NCI-H526 (cell line): Measurements from ENCODE around the gene CSMD2.
"Not testable (repeated sequence)": the region's sequence is repeated elsewhere in the genome, so short reads cannot be mapped to it uniquely, and the experiment has no call there.

ENCODE experiments used
- DNase-seq, 2 experiments: peaks; one replicate each; lab custom pipeline; 2025; lab: John Stamatoyannopoulos, UW

CSMD2 gene

GRCh38 chr1:34164771-34165391 lies at the start of gene CSMD2:
CSMD2 (minus strand) TSS chr1:34165230; CDS start chr1:34165097, 133 bp downstream.
- peak; percentile 42 to 88 for DNase-seq

DNA sequence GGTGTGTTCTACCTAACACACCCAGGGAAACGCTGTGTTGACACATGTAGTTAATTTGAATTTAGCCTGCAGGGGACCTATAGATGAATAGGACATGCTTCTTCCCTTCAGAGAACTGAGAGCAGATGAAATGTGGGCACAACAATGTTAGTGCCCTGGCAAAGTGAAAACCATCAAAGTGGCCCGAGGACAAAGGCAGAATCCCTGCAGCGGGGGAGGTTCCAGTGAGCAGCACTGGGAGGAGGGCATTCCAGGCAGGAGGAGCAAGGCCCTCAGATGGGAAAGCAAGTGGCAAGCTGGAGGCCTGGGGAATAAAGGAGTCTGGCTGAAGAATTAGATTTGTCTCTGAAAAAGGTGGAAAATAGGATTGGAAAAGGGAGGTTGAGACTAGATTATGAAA lies 48.9 kb upstream of the CSMD2 start:
- peak; percentile 64 to 77 for DNase-seq

GRCh38 chr1:34212673-34213072 lies 47.6 kb upstream of the CSMD2 start:
- DNase-seq: no peak

DNA sequence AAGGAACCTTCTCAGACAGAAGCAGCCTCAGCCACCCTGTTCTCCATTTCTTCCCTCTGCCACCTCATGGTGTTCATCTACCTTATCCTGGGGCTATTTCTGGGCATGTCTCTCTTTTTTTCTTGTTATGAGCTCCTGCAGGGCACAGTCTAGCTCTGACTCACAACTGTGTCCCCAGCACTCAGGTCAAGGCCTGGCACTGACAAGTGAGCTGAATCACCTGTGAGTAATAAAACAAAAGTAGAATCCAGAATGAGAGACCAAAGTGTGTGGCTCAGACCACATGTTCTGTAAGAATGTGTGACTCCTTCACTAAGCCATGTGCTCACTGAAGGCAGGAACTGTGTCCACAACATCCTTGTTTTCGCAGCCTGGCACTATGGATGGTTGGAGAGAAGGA lies 34.9 kb upstream of the CSMD2 start:
- DNase-seq: no peak

GRCh38 chr1:34192621-34193020 lies 27.6 kb upstream of the CSMD2 start:
- DNase-seq: no peak

- DNase-seq: no peak
Observed at GRCh38 chr1:34190692-34191091, 25.7 kb upstream of the CSMD2 start.

GRCh38 chr1:34188985-34189384 lies 24.0 kb upstream of the CSMD2 start:
- DNase-seq: no peak

- peak; percentile 81 to 90 for DNase-seq
Observed at GRCh38 chr1:34188418-34188817, 23.4 kb upstream of the CSMD2 start.

- no peak for DNase-seq
Observed at GRCh38 chr1:34186741-34187494, 21.9 kb upstream of the CSMD2 start.

- not testable (repeated sequence) for DNase-seq
Observed at GRCh38 chr1:34183381-34183780, 18.4 kb upstream of the CSMD2 start.

DNA sequence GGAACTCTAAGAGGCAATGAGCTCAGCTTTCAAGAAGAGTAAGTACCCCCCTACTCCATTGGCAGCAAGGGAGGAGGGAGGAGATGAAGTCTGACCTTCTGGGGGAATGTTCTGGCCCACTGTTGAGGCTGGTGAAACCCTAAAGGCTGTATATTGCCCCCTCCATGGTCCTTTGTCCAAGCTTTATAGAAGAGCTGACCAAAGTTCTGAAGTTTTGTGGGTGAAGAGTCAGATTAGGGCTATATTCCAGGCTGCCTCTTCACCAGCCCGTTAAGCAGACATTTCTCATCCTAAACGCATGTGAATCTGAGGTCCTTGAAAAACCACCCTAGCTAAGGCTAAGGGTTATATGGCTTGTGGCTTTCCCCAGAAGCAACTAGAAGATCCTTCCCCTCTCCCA lies 13.0 kb upstream of the CSMD2 start:
- DNase-seq: no peak

- no peak for DNase-seq
Observed at GRCh38 chr1:34176830-34177603, 12.0 kb upstream of the CSMD2 start, which contains the start of gene C1orf94. C1orf94 (plus strand) TSS chr1:34176907; CDS start chr1:34177790, 883 bp downstream.

GRCh38 chr1:34175744-34176143 lies 10.7 kb upstream of the CSMD2 start:
- DNase-seq: no peak

DNA sequence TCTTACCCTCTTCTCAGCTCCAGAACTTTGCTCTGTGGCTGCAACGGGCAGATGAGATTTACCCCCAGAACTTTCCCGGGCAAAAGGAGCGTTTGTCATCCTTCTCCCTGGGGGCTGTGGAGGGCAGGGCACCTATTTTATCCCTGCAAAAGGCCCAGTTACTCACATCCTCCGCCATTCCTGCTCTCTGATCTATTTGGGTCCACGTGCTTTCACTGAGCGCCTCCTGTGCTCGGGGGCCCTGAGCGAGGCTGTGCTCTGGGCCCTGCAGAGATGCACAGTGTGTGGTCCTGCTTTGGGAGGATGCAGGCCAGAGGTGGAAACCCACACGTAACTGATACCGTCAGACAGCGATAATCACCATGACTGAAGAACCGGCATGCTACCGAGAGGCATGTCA lies 2.4 kb upstream of the CSMD2 start:
- DNase-seq: no peak

DNA sequence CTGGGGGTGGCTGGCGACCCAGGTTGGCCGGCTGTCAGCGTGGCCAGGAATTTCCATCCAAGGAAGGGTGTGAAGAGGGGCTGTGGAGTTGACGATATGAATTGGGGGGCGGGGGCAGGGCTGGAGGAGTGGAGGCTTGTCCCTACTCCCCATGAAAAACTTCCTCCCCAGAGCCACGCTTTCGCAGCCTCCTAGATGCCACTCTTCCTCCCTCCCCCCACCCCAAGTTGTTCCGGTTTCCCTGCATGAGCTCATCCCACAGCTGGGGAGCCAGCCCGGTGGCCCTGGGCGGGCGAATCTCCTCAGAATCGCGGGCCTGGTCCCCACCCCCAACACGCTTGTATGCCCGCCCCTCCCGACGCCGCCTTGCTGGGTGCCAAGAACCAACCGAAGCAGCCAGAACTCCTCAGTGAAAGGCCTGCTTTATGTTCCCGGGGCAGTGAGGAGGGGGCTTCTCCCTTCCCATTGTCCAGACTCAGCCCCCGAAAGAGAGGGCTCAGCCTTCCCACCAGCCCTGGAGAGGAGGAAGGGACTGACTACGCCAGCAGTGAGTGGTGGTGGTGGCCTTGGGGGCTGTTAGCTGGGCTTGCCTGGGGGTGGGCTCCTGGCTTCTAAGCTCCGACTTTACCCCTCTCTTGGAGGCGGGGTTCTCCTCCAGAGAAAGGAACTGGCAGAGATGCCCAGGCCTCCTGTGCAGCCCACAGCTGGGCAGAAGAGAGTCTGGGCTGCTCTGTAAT lies 1.8 kb upstream of the CSMD2 start:
- no peak for DNase-seq

GRCh38 chr1:34166191-34166624 lies 1.2 kb upstream of the CSMD2 start:
- DNase-seq: peak in 1 of 2 experiments; percentile 24

GRCh38 chr1:34165422-34165921 lies 442 bp upstream of the CSMD2 start:
- peak; percentile 34 to 47 for DNase-seq

GRCh38 chr1:34163792-34164731 lies 968 bp downstream of the CSMD2 start:
- DNase-seq: peak in 1 of 2 experiments; percentile 78

- peak; percentile 75 to 94 for DNase-seq
Observed at GRCh38 chr1:34162852-34163766, 1.9 kb downstream of the CSMD2 start.
